ENCODE data around the gene RLN3.
"Not testable (repeated sequence)": the region's sequence is repeated elsewhere in the genome, so short reads cannot be mapped to it uniquely, and the experiment has no call there.

Gene RLN3

DNA sequence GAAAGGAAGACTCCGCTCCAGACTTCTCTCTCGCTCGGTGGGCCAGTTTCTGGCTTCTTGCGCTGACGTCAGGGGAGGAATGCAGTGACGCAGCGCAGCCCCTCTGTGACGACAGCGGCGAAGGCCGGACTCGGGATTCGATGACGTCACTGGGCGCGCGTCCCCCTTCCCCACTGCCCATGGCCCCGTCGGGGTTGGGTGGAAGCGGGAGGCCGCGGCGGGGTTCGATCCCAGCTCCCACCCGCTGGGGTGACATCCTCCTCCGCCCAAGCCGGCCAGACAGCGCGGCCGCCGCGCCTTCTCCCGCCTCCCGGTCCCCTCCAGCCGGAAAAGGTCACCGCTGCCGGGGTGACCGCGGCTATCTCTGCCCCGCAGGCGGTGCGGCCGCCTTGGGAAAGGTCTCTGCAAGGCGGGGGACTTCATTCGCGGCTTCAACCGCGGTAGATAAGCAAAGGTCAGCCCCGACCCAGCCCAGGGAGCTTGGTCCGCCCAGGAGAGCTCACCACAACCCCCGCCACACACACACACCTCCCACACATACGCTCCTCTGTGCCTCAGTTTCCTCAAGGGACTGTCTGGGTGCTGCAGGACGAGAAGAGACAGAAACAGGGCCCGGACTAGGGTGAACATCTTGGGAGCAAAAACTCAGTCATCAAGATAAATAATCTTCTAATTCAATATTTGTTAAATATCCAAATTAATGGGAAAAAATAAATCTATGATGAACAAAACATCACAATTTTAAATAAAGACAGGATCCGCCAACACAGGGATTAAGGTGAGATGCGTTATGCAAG lies 21.0 kb upstream of the RLN3 start:
- no peaks in the 10 kb centered on the region for H3K36me3 ChIP-seq (ENCODE audit: control insufficient read depth, insufficient read depth, low read length)
- H3K4me3 ChIP-seq (ENCODE audit: low read length) = peak overlapping the region; percentile 43
- H3K27me3 ChIP-seq (ENCODE audit: control insufficient read depth, insufficient read depth, low read length) = no peaks in the 10 kb centered on the region
- H3K4me1 ChIP-seq (ENCODE audit: control insufficient read depth, insufficient read depth, low read length) = peaks cover 29% of the 10 kb centered on the region
- no peaks in the 10 kb centered on the region for H3K9me3 ChIP-seq (ENCODE audit: control insufficient read depth, low read length)
- peak overlapping the region; percentile 96 for H3K9ac ChIP-seq (ENCODE audit: low read length)

DNA sequence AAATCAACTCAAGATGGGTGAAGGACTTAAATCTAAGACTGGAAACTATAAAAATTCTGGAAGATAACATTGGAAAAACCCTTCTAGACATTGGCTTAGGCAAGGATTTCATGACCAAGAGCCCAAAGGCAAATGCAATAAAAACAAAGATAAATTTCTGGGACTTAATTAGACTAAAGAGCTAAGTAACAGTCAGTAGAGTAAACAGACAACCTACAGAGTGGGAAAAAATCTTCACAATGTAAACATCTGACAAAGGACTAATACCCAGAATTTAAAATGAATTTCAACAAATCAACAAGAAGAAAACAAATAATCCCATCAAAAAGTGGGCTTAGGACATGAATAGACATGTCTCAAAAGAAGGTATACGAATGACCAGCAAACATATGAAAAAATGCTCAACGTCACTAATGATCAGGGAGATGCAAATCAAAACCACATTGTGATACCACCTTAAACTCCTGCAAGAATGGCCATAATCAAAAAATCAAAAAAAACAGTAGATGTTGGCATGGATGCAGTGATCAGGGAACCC lies 15.5 kb upstream of the RLN3 start:
- Histone ChIP-seq H3K9me3 (ENCODE audit: control insufficient read depth, low read length) (no peaks in the 10 kb centered on the region), H3K27me3 (ENCODE audit: control insufficient read depth, insufficient read depth, low read length) (no peaks in the 10 kb centered on the region), H3K4me1 (ENCODE audit: control insufficient read depth, insufficient read depth, low read length) (peaks cover 7% of the 10 kb centered on the region), H3K4me3 (ENCODE audit: low read length) (no peak overlapping the region), H3K36me3 (ENCODE audit: control insufficient read depth, insufficient read depth, low read length) (no peaks in the 10 kb centered on the region), H3K9ac (ENCODE audit: low read length) (no peak overlapping the region)

DNA sequence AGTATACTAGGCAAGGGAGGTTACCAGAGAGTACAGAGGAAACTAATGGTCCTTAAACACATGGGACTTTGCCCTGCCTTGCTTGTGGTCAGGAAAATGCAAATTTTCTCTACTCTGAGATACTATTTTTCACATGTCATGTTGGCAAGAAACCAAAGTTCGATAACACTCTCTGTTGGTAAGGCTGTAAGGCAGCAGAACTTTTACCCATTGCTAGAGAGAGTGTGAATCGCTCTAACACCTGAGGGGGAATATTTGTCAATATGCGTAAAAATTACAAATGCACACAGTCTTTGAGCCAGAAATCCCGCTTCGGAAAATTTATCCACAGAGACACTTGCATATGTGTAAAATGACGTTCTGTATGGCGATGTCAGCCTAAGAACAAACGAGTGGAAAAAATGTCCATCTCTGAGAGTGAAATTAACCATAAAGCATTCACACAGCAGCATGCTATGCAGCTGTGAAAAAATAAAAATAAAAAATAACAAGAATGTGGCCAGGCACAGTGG lies 12.4 kb upstream of the RLN3 start:
- Histone ChIP-seq H3K9ac (ENCODE audit: low read length) (no peak overlapping the region), H3K36me3 (ENCODE audit: control insufficient read depth, insufficient read depth, low read length) (no peaks in the 10 kb centered on the region), H3K27me3 (ENCODE audit: control insufficient read depth, insufficient read depth, low read length) (no peaks in the 10 kb centered on the region), H3K9me3 (ENCODE audit: control insufficient read depth, low read length) (no peaks in the 10 kb centered on the region), H3K4me3 (ENCODE audit: low read length) (no peak overlapping the region), H3K4me1 (ENCODE audit: control insufficient read depth, insufficient read depth, low read length) (peaks cover 7% of the 10 kb centered on the region)

DNA sequence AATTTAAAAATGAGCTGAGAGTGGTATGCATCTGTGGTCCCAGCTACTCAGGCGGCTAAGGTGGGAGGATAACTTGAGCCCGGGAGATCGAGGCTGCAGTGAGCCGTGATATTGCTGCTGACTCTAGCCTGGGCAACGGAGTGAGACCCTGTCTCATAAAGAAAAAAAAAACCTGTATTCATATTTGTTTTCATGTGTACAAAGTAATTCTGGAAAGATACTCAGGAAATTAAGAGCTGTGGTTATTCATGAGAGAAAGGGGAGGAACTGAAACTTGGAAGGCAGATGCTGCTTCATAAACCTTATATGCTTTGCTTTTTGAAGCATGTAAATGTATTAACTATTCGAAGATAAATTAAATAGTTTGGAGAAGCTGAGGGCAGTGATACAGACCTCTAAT lies 8.8 kb upstream of the RLN3 start:
- no peaks in the 10 kb centered on the region for H3K36me3 ChIP-seq (ENCODE audit: control insufficient read depth, insufficient read depth, low read length)
- no peak overlapping the region for H3K4me3 ChIP-seq (ENCODE audit: low read length)
- no peaks in the 10 kb centered on the region for H3K27me3 ChIP-seq (ENCODE audit: control insufficient read depth, insufficient read depth, low read length)
- no peak overlapping the region for H3K9ac ChIP-seq (ENCODE audit: low read length)
- no peaks in the 10 kb centered on the region for H3K9me3 ChIP-seq (ENCODE audit: control insufficient read depth, low read length)
- peaks cover 11% of the 10 kb centered on the region for H3K4me1 ChIP-seq (ENCODE audit: control insufficient read depth, insufficient read depth, low read length)

DNA sequence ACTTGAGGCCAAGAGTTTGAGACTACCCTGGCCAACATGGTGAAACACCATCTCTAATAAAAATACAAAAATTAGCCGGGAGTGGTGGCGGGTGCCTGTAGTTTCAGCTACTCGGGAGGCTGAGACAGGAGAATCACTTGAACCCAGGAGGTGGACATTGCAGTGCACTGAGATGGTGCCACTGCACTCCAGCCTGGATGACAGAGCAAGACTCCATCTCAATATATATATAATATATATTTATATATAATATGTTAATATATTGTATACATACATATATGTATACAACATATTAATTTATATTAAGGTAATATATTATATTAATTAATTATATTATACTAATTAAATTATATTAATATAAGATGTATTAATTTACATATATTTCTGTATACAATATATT lies 8.2 kb upstream of the RLN3 start:
- not testable (repeated sequence) for H3K9me3 ChIP-seq (ENCODE audit: control insufficient read depth, low read length); H3K4me3 ChIP-seq (ENCODE audit: low read length); H3K27me3 ChIP-seq (ENCODE audit: control insufficient read depth, insufficient read depth, low read length); H3K9ac ChIP-seq (ENCODE audit: low read length); H3K36me3 ChIP-seq (ENCODE audit: control insufficient read depth, insufficient read depth, low read length)
- H3K4me1 ChIP-seq (ENCODE audit: control insufficient read depth, insufficient read depth, low read length) = peaks cover 11% of the 10 kb centered on the region

DNA sequence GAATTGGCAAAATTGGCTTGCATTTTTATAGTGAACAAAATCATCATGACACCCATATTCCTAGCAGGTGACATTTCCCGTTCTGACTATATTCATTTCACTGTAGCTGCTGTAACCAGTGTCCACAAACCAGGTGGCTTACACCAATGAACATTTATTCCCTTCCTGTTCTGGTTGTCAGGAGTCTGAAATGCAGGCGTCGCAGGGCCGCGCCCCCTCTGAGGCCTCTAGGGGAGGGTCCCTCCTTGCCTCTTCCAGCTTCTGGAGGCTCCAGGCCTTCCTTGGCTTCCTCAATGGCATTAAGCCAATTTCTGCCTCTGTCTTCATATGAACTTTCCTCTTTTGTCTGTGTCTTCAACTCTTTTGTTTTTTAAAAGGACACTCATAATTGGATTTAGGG lies 6.5 kb upstream of the RLN3 start:
- no peaks in the 10 kb centered on the region for H3K36me3 ChIP-seq (ENCODE audit: control insufficient read depth, insufficient read depth, low read length)
- H3K27me3 ChIP-seq (ENCODE audit: control insufficient read depth, insufficient read depth, low read length) = no peaks in the 10 kb centered on the region
- peaks cover 4% of the 10 kb centered on the region for H3K4me1 ChIP-seq (ENCODE audit: control insufficient read depth, insufficient read depth, low read length)
- H3K9ac ChIP-seq (ENCODE audit: low read length) = no peak overlapping the region
- H3K9me3 ChIP-seq (ENCODE audit: control insufficient read depth, low read length) = no peaks in the 10 kb centered on the region
- no peak overlapping the region for H3K4me3 ChIP-seq (ENCODE audit: low read length)

DNA sequence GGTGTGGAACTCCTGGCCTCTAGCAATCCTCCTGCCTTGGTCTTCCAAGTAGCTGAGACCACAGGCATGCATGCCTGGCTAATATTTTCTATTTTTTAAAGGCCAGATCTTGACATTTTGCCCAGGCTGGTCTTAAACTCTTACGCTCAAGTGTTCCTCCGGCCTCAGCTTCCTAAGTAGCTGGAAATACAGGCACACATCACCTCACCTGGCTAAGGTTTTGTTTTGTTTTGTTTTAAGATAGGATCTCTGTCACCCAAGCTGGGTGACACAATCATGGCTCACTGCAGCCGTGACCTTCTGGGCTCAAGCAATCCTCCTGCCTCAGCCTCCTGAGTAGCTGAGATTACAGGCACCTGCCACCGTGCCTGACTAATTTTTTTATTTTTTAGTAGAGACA lies 5.5 kb upstream of the RLN3 start:
- no peaks in the 10 kb centered on the region for H3K36me3 ChIP-seq (ENCODE audit: control insufficient read depth, insufficient read depth, low read length)
- H3K27me3 ChIP-seq (ENCODE audit: control insufficient read depth, insufficient read depth, low read length) = no peaks in the 10 kb centered on the region
- peaks cover 4% of the 10 kb centered on the region for H3K4me1 ChIP-seq (ENCODE audit: control insufficient read depth, insufficient read depth, low read length)
- H3K9me3 ChIP-seq (ENCODE audit: control insufficient read depth, low read length) = no peaks in the 10 kb centered on the region
- H3K9ac ChIP-seq (ENCODE audit: low read length) = no peak overlapping the region
- no peak overlapping the region for H3K4me3 ChIP-seq (ENCODE audit: low read length)

DNA sequence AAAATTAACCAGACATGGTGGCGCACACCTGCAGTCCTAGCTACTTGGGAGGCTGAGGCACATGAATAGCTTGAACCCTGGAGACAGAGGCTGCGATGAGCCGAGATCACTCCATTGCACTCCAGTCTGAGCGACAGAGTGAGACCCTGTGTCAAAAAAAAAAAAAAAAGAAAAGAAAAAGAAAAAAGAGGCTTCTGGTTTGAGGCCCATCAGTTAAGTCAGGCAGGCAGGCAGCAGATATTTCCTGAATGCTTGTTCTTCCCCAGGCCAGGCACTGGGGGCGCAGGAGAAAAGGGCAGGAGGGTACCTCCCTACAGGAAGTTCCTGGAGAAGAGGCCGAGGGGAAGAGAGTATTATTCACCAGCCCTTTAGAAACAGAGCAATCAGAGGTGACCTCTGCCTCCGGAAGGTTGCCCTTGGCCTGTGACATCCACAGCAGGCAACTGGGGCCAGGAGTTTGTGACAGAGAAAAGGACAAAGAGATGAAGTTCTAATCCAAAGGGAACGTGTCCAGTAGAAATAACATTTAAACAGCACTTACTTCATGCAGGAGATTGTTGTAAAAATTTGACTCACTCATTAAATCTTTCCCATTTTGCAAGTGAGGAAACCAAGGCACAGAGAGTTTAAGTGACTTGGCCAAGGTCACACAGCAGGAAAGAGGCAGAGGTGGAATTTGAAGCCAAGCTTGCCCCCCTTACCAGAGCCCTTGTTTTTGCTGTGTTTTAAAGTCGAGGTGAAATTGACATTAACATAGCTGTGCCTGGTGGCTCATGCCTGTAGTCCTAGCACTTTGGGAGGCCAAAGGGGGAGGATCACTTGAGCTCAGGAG lies 4.3 kb upstream of the RLN3 start:
- peak overlapping the region; percentile 34 for H3K9ac ChIP-seq (ENCODE audit: low read length)

DNA sequence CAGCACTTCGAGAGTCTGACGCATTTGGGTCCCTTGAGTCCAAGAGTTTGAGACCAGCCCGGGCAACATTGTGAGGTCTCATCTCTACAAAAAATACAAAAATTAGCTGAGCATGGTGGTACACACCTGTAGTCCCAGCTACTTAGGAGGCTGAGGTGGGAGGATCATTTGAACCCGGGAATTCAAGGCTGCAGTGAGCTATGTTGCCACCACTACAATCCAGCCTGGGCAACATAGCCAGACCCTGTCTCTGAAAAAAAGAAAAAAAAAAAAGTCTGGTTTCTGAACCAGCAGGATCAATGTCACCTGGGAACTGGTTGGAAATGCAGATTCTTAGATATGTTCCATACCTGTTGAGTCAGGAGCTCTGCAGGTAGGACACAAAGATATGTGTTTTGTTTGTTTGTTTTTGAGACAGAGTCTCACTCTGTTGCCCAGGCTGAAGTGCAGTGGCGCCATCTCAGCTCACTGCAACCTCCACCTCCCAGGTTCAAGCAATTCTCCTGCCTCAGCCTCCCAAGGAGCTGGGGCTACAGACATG lies 1.2 kb upstream of the RLN3 start:
- not testable (repeated sequence) for H3K4me3 ChIP-seq (ENCODE audit: low read length); H3K27me3 ChIP-seq (ENCODE audit: control insufficient read depth, insufficient read depth, low read length)

More for the DNA sequence above, 4.3 kb upstream of the RLN3 start:
- no peaks in the 10 kb centered on the region for H3K9me3 ChIP-seq (ENCODE audit: control insufficient read depth, low read length)
- no peak overlapping the region for H3K4me3 ChIP-seq (ENCODE audit: low read length)
- H3K36me3 ChIP-seq (ENCODE audit: control insufficient read depth, insufficient read depth, low read length) = no peaks in the 10 kb centered on the region
- no peaks in the 10 kb centered on the region for H3K27me3 ChIP-seq (ENCODE audit: control insufficient read depth, insufficient read depth, low read length)
- peaks cover 8% of the 10 kb centered on the region for H3K4me1 ChIP-seq (ENCODE audit: control insufficient read depth, insufficient read depth, low read length)

DNA sequence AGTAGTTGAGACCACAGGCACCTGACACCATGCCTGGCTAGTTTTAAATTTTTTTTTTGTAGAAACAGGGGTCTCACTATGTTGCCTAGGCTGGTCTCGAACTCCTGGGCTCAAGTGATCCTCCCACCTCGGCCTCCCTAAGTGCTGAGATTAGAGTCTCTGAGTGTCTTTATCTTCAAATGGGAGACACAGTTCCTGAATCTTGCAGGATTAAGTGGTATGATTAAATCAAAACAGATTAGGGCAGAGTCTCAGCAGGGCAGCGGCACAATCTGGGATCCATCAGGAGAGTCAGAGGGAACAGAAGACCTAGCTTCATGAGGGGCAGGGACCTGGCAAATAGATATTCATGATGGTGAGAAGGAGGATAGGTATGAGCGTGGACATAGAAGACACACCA lies 953 bp downstream of the RLN3 start:
- peaks cover 9% of the 10 kb centered on the region for H3K4me1 ChIP-seq (ENCODE audit: control insufficient read depth, insufficient read depth, low read length)
- H3K9ac ChIP-seq (ENCODE audit: low read length) = no peak overlapping the region
- H3K9me3 ChIP-seq (ENCODE audit: control insufficient read depth, low read length) = no peaks in the 10 kb centered on the region
- H3K4me3 ChIP-seq (ENCODE audit: low read length) = no peak overlapping the region
- H3K36me3 ChIP-seq (ENCODE audit: control insufficient read depth, insufficient read depth, low read length) = no peaks in the 10 kb centered on the region
- peaks cover 6% of the 10 kb centered on the region for H3K27me3 ChIP-seq (ENCODE audit: control insufficient read depth, insufficient read depth, low read length)

More for the DNA sequence above, 1.2 kb upstream of the RLN3 start:
- not testable (repeated sequence) for H3K9ac ChIP-seq (ENCODE audit: low read length); H3K9me3 ChIP-seq (ENCODE audit: control insufficient read depth, low read length); H3K36me3 ChIP-seq (ENCODE audit: control insufficient read depth, insufficient read depth, low read length); H3K4me1 ChIP-seq (ENCODE audit: control insufficient read depth, insufficient read depth, low read length)

DNA sequence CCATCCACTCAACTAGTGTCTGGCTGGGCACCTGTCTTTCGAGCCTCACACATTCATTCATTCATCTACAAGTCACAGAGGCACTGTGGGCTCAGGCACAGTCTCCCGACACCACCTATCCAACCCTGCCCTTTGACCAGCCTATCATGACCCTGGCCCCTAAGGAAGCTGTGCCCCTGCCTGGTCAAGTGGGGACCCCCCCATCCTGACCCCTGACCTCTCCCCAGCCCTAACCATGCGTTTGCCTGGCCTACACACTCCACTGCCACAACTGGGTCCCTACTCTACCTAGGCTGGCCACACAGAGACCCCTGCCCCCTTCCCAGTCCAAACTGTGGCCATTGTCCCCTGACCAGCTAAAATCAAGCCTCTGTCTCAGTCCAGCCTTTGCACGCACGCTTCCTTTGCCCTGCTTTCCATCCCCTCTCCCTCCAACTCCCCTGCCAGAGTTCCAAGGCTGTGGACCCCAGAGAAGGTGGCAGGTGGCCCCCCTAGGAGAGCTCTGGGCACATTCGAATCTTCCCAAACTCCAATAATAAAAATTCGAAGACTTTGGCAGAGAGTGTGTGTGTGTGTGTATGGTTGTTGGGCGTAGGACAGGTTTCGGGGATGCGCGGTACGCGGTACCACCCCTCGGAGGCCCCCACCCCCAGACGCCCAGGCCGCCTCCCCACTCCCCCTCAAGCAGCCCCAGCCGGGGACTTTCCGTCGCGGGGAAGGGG lies 3.2 kb downstream of the RLN3 start:
- Histone ChIP-seq H3K9me3 (ENCODE audit: control insufficient read depth, low read length) (no peaks in the 10 kb centered on the region), H3K4me1 (ENCODE audit: control insufficient read depth, insufficient read depth, low read length) (peaks cover 9% of the 10 kb centered on the region), H3K36me3 (ENCODE audit: control insufficient read depth, insufficient read depth, low read length) (no peaks in the 10 kb centered on the region), H3K4me3 (ENCODE audit: low read length) (no peak overlapping the region), H3K9ac (ENCODE audit: low read length) (peak overlapping the region; percentile 79), H3K27me3 (ENCODE audit: control insufficient read depth, insufficient read depth, low read length) (peaks cover 6% of the 10 kb centered on the region)

All from mucosa of stomach (tissue), 1 donor.